ENCODE measurements around the gene KANSL3.
"Not testable (repeated sequence)": the region's sequence is repeated elsewhere in the genome, so short reads cannot be mapped to it uniquely, and the experiment has no call there.

Gene KANSL3

DNA sequence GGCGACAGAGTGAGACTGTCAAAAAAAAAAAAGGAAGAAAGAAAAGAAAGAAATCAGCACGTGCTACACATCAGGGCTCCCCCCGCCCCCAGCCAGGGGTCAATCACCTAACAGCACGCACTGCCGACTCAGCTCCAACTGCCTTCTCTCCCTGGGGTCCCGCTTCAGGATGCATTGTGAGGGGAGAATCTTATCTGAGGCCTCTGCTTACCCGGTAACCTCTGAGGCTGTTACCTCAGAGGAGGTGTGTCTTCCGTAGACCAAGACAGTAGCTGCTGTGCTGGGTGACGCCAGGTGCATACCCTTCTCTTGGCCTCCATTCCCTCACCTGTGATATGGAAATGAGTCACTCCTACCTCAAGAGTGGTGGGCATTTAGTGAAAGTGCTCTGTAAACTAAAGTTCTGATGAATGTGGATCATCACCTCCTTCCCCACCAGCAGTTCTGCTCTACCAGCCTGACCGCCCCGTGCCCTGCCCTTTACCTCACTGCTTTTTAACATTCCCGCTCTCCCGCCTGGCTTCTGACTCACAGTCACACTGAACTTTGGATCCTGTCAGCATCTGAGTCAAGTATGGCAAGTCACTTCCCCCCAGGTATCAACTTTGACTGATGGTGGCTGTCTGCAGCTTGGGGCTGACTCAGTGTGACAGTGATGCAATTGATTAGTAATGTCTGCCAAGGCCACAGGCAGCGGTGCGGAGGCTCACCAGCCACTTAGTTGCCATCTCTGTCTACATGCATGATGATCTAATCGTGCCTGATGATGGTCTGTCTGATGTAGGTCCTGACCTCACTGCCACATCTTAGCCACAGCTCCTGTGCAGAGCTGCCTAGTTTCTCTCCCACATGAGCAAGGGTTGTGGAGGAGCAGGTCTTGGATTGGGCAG, 81.4 kb downstream of the KANSL3 start:
- no peak for DNase-seq

DNA sequence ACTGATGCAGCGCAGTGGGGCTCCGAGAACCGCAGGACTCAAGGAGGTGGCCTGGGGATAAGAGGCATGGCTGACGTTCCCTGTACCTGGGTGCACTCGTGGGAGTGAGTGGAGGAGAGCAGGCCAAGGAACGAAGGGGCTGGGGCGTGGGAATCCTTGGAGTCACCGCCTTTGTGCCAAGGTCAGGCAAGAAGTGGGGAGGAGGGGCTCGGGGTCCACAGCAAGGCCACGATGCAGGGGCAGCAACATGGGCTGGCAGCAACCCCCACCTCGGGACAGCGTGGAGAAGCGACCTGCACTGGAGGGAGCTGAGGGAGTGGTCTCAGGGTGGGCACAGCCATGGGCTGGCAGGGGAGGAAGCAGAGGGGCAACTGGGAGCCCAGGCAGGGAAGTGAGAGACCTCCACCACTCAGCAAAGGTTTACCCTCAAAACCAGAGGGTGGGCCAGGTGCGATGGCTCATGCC, 82.9 kb downstream of the KANSL3 start:
- no peak for DNase-seq

DNA sequence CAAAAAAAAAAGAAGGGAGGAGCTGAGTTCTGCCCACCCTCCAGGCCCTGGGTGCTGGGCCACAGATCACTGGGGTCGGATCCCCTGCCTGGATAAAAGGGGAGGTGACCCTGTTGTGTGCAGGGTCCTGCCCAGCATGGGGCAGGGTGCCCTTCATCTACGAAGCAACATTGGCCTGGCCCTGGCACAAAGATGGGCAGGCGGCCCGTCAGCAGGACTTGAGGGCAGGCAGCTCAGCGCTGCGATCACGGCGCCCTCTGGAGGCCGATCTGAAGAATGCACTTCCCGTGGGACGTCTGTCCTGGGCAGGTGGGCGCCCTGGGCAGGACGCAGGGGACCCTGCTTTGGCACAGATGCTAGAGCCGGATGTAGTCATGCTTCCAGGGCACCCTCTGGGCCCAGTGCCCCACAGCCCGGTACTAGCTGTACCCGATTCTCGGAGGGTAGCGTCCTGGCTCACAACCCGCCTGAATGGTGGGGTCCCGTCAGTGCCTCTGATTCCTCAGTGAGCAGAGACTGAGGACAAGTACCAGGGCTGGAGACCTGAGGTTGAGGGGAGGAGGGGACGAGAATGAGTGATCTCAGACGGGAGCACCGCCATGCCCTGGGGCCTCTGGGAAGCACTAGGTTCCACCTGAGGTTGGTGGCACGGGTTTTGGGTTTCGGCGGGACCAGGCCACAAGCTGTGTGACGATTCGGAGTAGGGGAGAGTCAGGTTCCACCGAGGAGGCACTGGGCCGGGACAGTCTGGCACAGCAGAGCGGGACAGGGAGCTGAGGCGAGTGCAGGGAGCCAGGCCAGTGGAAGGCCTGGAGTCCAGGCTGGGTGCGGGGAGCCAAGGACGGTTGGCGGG, 83.6 kb downstream of the KANSL3 start:
- DNase-seq, result peak; percentile 61

DNA sequence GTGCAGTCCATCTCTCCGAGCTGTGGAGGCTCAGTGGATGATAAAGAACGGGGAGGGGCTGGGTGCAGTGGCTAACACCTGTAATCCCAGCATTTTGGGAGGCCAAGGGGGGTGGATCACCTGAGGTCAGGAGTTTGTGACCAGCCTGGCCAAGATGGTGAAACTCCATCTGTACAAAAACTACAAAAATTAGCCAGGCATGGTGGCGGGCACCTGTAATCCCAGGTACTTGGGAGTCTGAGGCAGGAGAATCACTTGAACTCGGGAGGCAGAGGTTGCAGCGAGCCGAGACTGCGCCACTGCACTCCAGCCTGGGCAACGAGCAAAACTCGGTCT, 84.2 kb downstream of the KANSL3 start:
- DNase-seq, result not testable (repeated sequence)

DNA sequence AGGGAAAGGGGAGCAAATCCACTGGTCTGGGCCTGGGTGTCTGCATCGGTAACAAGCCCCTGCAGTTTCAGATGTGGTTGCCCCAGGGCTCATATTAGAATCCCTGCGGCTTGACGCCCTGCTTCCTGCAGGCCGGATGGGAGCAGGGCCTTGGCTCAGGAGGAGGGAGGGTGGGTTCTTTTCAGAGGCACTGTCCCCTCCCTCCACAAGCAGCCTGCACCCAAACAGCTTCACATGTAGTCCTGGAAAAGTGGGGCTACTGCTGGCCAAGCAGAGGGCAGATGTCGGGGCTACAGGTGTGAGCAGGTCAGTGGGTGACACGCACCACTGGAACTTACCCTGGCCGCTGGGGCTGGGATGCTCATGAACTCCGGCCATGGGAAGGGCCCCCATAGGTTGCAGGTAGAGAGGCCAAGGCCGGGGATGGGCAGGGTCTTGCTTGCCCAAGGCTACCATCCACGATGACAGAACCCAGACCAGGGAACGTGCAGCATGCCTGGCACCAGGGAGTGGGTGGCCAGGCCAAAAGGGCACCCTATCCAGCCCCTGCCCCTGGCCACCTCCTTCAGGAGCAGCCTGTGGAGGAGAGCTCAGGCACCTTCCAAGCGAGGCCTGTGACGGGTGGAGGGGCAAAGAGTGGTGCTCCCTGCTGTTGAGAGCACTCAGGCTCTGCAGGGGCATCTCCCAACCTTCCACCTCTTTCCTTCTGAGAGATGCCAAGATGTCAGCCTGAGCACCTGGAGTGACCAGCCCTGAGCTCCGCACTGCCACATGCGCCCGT, 84.7 kb downstream of the KANSL3 start:
- no peak for DNase-seq

DNA sequence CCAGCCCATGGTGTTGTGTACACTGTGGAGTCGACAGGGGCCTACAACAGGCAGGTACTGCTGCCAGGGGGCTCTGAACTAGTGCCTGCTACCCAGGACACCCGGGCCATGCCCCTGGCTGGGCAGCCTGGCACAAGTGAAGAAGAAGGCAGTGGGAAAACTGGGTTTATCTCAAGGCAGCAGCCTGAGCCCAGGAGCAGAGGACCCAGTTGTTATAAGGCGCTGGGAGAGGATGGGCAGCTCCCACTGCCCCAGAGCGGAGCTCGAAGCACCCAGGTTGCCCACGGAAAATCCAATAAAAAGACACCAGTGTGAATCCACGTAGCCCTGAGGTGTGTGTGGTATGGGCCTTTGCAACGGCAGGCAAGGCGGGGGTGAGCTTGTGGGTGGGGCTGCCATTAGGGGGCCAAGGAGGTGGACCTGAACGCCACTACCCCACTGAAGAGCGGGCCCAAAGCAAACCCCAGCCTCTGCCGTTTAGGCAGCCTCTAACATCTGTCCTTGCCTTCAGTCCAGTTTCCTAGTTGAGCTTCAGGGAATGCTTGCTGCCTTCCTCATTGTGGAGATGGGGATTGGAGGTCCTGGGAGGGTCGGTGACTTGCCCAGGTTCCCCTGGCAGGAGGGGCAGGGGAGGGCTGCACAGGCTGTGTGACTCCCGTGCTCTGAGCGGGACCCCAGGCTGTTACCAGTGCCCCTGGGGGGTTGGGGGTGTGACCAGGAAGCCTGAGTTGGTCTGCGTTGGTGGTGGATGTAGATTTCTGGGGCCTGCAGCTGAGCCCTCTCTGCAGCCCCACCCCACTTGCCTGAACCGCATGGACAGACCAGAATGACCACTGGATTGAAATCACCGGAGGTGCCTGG, 85.6 kb downstream of the KANSL3 start:
- no peak for DNase-seq

DNA sequence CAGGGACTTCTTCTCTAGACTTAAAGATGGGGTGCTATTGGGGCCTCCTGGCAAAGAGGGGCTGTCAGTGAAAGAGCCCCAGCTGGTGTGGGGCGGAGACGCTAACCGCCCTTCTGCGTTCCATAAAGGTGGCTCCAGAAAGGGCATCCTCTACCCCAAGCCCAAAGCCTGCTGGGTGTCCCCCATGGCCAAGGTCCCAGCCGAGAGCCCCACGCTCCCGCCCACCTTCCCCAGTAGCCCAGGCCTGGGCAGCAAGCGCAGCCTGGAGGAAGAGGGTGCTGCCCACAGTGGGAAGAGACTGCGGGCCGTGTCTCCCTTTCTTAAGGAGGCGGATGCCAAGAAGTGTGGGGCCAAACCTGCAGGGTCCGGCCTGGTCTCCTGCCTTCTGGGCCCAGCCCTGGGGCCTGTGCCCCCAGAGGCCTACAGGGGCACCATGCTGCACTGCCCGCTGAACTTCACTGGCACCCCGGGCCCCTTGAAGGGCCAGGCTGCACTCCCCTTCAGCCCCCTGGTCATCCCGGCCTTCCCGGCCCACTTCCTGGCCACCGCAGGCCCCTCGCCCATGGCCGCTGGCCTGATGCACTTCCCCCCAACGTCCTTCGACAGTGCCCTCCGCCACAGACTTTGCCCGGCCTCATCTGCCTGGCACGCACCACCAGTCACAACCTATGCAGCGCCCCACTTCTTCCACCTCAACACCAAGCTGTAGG, 86.4 kb downstream of the KANSL3 start:
- no peak for DNase-seq

DNA sequence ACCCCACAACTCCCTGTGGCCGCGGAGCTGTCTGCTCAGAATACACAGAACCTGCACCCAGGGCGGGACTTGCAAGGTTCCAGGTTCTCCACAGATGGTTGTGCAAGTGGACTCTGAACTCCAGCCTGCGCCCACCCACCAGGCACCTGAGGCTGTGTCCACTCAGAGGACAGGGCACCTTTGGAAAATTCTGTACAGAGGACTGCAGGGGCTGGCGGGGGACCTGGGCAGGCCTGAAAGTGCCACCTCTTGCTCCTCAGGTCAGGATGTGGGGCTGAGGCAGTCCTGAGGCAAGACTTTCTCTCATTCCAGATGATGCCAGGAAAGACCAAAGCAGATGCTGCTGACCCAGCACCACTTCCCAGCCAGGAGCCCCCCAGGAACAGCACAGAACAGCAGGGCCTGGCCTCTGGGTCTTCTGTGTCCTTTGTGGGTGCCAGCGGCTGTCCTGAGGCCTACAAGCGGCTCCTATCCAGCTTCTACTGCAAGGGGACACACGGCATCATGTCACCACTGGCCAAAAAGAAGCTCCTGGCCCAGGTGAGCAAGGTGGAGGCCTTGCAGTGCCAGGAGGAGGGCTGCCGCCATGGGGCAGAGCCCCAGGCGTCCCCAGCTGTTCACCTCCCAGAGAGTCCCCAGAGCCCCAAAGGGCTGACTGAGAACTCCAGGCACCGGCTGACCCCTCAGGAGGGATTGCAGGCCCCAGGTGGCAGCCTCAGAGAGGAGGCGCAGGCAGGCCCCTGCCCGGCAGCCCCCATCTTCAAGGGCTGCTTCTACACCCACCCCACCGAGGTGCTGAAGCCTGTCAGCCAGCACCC, 87.1 kb downstream of the KANSL3 start:
- DNase-seq, result no peak

DNA sequence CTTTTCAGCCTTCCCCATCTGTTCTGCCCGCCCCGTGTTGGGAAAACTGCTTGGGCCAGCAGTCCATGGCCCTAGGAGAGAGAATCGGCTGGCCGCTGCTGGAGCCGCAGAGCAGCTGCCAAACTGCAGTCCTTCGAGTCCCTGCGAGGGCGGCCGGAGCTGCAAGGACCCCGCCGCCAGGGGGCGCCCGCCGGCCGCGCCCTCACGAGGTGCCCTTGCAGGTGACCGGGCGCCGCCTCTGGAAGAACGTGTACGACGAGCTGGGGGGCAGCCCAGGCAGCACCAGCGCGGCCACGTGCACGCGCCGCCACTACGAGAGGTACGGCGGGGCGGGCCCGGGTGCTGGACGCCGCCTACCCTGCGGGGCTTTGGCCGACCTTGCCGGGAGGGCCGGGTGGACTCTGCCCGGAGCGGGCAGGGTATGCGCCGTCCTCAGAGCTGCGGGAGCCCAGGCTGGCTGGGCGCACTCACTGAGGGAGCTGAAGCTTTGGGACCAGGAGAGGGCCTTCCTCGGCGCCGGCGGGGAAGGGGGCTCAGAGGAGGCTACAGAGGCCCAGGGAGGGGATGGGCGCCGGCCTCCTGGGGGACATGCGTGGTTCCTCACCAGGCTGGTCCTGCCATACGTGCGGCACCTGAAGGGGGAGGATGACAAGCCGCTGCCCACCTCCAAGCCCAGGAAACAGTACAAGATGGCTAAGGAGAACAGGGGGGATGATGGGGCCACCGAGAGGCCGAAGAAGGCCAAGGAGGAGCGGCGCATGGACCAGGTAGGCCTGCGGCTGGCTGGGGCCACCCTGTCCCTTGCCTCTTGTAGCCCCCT, 87.9 kb downstream of the KANSL3 start:
- DNase-seq, result no peak

DNA sequence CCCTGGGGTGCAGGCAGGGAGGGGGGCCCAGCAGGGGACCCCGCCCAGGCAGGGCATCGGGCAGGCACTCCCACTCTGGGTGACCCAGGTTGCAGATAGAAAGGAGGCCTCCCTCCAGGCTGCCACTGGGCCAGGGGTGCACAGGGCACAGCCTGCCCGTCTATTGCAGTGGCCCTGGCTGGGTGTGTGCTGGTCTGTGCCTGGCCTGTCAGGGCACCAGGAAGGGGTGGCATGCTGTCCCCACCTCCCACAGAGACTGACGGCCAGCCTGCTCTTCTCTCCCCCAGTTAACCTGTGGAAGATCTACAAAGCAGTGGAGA, 88.7 kb downstream of the KANSL3 start:
- no peak for DNase-seq

DNA sequence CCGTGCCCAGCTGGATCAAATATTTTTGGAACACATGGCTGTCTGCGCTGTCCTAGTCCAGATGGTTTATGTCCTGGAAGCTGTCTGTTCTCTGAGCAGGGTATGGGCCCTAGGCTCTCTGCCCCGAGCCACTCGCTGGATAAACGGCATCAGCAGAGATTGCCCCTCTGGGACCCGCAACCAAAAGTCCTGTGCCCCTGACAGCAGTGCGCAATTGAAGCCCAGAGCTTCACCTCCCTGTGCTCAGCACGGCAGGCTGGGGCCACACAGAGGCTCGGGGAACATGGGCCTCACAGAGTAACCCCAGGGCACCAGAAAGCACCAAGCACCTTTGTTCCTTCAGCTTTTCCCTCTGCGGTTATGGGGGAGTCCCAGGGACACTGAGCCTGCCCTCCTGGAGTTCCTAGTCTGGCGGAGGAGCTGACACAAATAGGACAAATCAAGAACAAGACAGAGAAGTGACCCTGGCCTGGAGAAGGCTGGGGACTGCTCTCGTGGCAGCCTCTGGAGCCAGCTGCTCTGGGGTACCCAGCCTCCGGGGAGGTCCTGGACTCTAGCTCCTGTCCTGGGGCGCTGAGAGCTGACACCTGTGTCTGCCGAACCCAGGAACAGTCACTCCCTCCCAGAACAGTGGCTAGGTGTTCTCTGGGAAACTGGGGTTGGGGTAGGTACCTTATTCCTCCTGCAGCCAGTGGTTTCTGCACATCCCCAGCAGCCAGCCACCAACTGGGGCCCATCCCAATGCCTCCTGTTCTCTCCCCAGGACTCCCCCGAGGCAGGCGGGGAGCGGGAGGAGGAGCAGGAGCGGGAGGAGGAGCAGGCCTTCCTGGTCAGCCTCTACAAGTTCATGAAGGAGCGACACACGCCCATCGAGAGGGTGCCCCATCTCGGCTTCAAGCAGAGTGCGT, 89.3 kb downstream of the KANSL3 start:
- DNase-seq, result no peak

DNA sequence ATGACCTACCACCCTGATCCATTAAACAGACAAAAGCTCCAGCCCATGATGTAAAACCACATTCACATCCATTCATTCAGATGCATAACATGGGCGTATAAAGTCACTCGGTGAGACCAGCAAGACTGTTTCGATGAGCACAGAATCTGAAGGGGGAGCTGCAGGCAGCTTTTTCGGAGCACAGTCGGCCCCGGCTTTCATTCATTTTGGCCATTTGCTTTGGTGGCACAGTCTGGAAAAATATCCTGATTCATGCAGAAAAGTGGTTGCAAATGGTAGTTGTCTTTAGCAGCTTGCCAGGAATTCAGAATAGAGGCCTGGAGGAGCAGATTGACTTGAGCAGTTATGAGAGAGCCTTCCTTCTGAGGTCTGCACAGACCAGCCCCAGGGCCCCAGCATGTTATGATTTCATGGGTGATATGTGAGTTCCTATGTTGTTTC, 90.4 kb downstream of the KANSL3 start:
- no peak for DNase-seq

DNA sequence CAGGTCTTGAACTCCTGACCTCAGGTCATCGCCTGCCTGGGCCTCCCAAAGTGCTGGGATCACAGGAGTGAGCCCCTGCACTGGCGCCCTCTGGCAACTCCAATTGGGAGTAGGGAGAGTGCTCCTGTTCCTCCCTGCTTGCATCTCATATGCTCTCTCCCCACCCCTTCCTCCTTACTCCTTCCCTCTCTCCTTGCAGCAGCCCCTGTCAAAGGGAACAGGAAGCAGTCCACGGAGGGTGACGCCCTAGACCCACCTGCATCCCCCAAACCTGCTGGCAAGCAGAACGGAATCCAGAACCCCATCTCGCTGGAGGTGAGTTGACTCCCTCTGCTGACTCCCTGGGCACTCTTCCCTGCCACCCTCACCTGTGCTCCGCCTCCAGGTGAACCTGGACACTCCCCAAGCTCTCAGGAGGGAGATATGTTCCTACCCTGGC, 90.9 kb downstream of the KANSL3 start:
- DNase-seq, result no peak

DNA sequence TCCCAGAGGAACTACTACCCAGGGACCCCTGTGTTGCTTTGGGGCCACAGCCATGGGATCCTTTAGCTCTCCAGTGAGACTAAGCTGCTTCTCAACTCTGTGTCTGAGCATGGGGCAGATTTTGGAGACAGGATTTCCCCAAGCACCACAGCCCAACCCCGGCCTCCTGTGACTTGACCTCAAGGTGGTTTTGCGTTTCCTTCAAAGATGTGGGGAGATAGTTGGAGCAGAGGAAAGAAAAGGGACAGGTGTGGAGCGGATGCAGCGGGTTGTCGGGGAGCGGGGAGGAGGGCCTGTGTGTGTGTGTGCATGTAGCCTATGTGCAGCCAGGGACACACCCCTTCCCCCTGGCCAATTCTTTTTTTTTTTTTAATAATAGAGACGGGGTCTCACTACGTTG, 91.3 kb downstream of the KANSL3 start:
- DNase-seq, result no peak

DNA sequence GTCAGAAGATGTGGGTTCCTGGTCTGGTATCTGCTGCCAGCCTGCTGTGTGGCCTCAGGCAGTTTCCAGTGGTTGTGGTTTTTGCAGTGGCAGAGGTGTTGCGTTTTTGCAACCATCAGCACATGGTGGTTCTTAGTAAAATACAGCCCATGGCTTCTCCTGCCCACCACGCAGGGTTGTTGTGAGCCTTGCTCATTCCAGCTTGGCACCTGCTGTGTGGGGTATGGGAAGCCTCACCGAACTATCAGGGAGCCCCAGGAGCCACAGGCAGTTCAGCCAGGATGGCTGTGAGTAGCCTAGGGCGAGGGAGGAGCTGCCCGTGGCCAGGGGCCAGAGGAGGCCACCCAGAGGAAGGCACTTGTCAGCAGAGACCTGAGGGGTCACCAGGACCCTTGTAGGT, 91.8 kb downstream of the KANSL3 start:
- no peak for DNase-seq
